Heart left ventricle (tissue), 16 donors: ENCODE data around the gene ZMYM2. TPM values are rescaled to one million over a fixed set of nuclear protein-coding genes. Genes with fewer than 3 reads are reported as not detected.

Experiments
- ATAC-seq, 4 donors: fragments of 200-7000 bp; cut with Tn5 transposase; one replicate each; pipeline ENCODE4 v1.9.1; 2020 to 2022; ENCODE audit warnings: moderate library complexity in 4 of 4, mild to moderate bottlenecking in 3 of 4, moderate number of reproducible peaks in 1 of 4
- DNase-seq, 5 donors: peaks; one replicate each; pipeline ENCODE4 v3.0.0-alpha.2; 2020
- H3K27ac ChIP-seq, 12 donors: fragments of 200-600 bp; sonication (generic) in 4 of 12; one replicate each; pipeline versions ENCODE4 v1.5.0 to v1.8.0; 2016 to 2022; ENCODE audit warnings: mild to moderate bottlenecking in 2 of 12
- H3K27me3 ChIP-seq, 9 donors: fragments of 200-600 bp; sonication (generic) in 2 of 9; one replicate each; pipeline versions ENCODE4 v1.5.1 to v1.8.0; 2016 to 2022; ENCODE audit warnings: mild to moderate bottlenecking in 3 of 9
- H3K36me3 ChIP-seq, 9 donors: fragments of 200-600 bp; sonication (generic) in 2 of 9; one replicate each; pipeline versions ENCODE4 v1.5.0 to v1.8.0; 2018 to 2022; ENCODE audit warnings: mild to moderate bottlenecking in 2 of 9
- H3K4me1 ChIP-seq, 12 donors: fragments of 200-600 bp; sonication (generic) in 4 of 12; one replicate each; pipeline versions ENCODE4 v1.5.0 to v1.8.0; 2016 to 2022; ENCODE audit warnings: mild to moderate bottlenecking in 3 of 12
- H3K4me3 ChIP-seq, 12 donors: fragments of 200-600 bp; sonication (generic) in 4 of 12; one replicate each; pipeline versions ENCODE4 v1.5.0 to v1.8.0; 2017 to 2022; ENCODE audit warnings: mild to moderate bottlenecking in 9 of 12, moderate library complexity in 4 of 12
- H3K9me3 ChIP-seq, 12 donors: fragments of 200-600 bp; sonication (generic) in 4 of 12; one replicate each; pipeline versions ENCODE4 v1.5.0 to v1.8.0; 2016 to 2022; ENCODE audit warnings: mild to moderate bottlenecking in 1 of 12
- POLR2A ChIP-seq, 2 donors: fragments of 450-650 bp; IDR thresholded peaks; one replicate each; pipeline ENCODE4 v1.6.1; 2017; ENCODE audit warnings: antibody characterized with exemption in 2 of 2, mild to moderate bottlenecking in 2 of 2, moderate library complexity in 2 of 2
- WGBS, 4 donors: extraction: QIAGEN DNeasy Blood & Tissue Kit in 2 of 4; methylation state at CpG; one replicate each; pipeline versions ENCODE4 v1.1.5 to v1.1.7; 2013 to 2018; 5-methylcytosine and 5-hydroxymethylcytosine counted together
- intact Hi-C, 10 donors: fragments of 100-400 bp; cut with DNase I; formaldehyde crosslinking; loops; one replicate each; pipeline versions ENCODE4 v1.11.1 to v1.14.2; 2022
- polyA plus RNA-seq, 2 donors: library from polyadenylated mRNA; stranded (reverse); fragments of 200-250 nt; gene quantifications; one replicate each; pipeline ENCODE4 v1.2.3, GENCODE V29; 2013
- total RNA-seq, 9 donors: library from RNA; depleted of rRNA in 2 of 9; stranded (reverse); fragments of >200 nt in 2 of 9; fragmentation: NEBNext Ultra II Directional in 3 of 9; extraction: Animal tissue kit (Norgen Biotek cat#: 25700) in 3 of 9; gene quantifications; one replicate each; pipeline versions ENCODE4 v1.1.0 to v1.2.4, GENCODE V29; 2016 to 2023
- TF ChIP-seq, protein P1 (sequence below), 12 donors: fragments of 200-600 bp; sonication (generic) in 4 of 12; IDR thresholded peaks; one replicate each; pipeline versions ENCODE4 v1.5.0 to v1.8.0; 2018 to 2022; ENCODE audit warnings: antibody characterized with exemption in 12 of 12, mild to moderate bottlenecking in 5 of 12
- donor health status: ischemic (EF 13 %, LVEDD 7.1; RV severe dilation, severe dysfunction).
- donor health status: healthy with polysubstance abuse.
- donor health status: DM: no; HTN: yes; CAD: no.
- donor health status: DM: no; HTN: no; CAD: no.
- donor health status: ischemic (EF 25% LVEDD 6.9; RV normal size, moderate dysfunction).
- donor health status: ischemic (EF 25% LVEDD 5.7; RV mildly dilated, moderate dysfunction).
- donor health status: healthy.
- donor health status: DM: yes; HTN: yes; CAD: no.
- donor health status: ischemic (EF 35%, LVEDD 5.7; RV mildly dilated, moderate dysfunction).
- donor health status: nonischemic (EF 11% LVEDD 7.7; RV severe dilation, severe dysfunction).
- donor health status: DM: yes; HTN: yes; CAD: no.
- donor health status: PGD.
- donor health status: ischemic (EF 29% LVEDD 5.4; RV normal size, mild dysfunction).
- donor health status: nonischemic (EF 23%, LVEDD 6.1; RV moderate dilation, normal function).

Gene ZMYM2
- total and polyA plus RNA-seq, 11 donors, result 11.2 to 69.3 (median 51.9) TPM

DNA sequence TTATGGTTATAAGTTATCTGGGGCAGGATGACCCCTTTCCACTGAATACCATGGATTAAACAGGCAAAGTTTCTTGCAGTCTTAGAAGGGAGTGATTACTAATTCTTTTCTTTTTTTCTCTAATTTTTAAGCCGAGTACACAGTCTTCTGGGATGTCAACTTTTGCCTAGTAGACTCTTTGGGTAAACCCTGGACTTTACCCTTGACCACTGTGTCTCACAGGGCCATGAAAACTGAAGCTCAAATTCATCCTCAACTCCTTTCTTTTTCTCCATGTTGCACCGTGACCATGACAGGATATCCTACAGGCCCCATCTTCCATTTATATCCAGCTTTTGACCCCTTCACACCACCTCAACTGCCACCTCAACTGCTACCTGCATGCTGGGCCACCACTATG, 150.5 kb downstream of the ZMYM2 start:
- intact Hi-C loops, result no loop called here
- TF ChIP-seq, protein P1, sequence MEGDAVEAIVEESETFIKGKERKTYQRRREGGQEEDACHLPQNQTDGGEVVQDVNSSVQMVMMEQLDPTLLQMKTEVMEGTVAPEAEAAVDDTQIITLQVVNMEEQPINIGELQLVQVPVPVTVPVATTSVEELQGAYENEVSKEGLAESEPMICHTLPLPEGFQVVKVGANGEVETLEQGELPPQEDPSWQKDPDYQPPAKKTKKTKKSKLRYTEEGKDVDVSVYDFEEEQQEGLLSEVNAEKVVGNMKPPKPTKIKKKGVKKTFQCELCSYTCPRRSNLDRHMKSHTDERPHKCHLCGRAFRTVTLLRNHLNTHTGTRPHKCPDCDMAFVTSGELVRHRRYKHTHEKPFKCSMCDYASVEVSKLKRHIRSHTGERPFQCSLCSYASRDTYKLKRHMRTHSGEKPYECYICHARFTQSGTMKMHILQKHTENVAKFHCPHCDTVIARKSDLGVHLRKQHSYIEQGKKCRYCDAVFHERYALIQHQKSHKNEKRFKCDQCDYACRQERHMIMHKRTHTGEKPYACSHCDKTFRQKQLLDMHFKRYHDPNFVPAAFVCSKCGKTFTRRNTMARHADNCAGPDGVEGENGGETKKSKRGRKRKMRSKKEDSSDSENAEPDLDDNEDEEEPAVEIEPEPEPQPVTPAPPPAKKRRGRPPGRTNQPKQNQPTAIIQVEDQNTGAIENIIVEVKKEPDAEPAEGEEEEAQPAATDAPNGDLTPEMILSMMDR (IDR thresholded peaks at IDR 0.05), result no peak
- TF ChIP-seq POLR2A (IDR thresholded peaks at IDR 0.05), result no peak
- no peak for ATAC-seq
- Histone ChIP-seq H3K4me3 (no peak overlapping the region), H3K27me3 (peaks cover 0 to 9% (median 0%) of the 10 kb centered on the region in 9 donors), H3K9me3 (no peaks in the 10 kb centered on the region), H3K4me1 (peaks cover 0 to 5% (median 0%) of the 10 kb centered on the region in 12 donors), H3K27ac (no peak overlapping the region), H3K36me3 (no peaks in the 10 kb centered on the region)
- DNase-seq, result no peak
- WGBS, 4 donors, result 68 to 85% (median 84%) methylated on average over 2 of the region's 2 CpGs

DNA sequence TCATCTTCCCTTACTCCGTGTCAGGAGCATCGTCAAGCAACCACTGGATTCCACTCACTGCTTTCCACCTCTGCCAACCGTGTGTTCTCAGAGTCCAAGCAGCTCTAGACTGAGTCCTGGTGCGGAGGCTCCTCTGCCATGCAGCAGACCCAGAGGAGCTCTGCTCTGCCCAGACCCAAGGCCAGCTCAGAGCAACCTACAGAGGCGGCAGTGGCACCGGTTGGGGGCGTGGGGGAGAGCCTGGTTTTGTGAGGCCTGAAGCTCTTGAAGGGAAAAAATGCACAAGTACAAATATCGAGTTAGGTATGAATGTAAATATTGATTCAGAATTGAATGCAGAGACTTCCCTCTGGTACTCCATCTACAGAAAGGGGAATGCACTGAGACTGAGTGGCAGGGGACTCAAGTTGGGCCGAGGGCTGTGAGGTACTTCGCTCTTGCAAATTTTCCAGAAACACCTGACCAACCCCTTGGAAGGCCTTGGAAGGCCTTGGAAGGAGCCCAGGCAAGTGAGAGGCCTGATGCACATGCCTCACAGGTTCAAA, 155.6 kb downstream of the ZMYM2 start:
- Histone ChIP-seq H3K36me3 (no peaks in the 10 kb centered on the region), H3K9me3 (no peaks in the 10 kb centered on the region), H3K27me3 (no peaks in the 10 kb centered on the region), H3K4me3 (no peak overlapping the region), H3K27ac (no peak overlapping the region), H3K4me1 (peaks cover 0 to 8% (median 2%) of the 10 kb centered on the region in 12 donors)
- ATAC-seq (no peak), DNase-seq (no peak)
- intact Hi-C loops, result no loop called here
- 78 to 92% (median 88%) methylated on average over 8 to 10 of the region's 10 CpGs for WGBS, 4 donors
- TF ChIP-seq, protein P1 (IDR thresholded peaks at IDR 0.05), result no peak
- no peak for TF ChIP-seq POLR2A (IDR thresholded peaks at IDR 0.05)

- no peak for TF ChIP-seq POLR2A (IDR thresholded peaks at IDR 0.05)
- TF ChIP-seq, protein P1 (IDR thresholded peaks at IDR 0.05), result no peak
- 83 to 90% (median 86%) methylated on average over 6 of the region's 6 CpGs for WGBS, 4 donors
- ATAC-seq (no peak), DNase-seq (no peak)
- no peak overlapping the region for H3K27ac ChIP-seq
- H3K4me3 ChIP-seq, result no peak overlapping the region
- H3K9me3 ChIP-seq, result no peaks in the 10 kb centered on the region
- intact Hi-C loops, result no loop called here
- H3K36me3 ChIP-seq, result no peaks in the 10 kb centered on the region
- H3K4me1 ChIP-seq, result peaks cover 0 to 19% (median 4%) of the 10 kb centered on the region in 12 donors
- H3K27me3 ChIP-seq, result no peaks in the 10 kb centered on the region
Measured at GRCh38 chr13:20116213-20116612, 157.7 kb downstream of the ZMYM2 start.

- H3K27me3 ChIP-seq, result no peaks in the 10 kb centered on the region
- ATAC-seq (peak; percentile 77 to 86 (median 82)), DNase-seq (peak; percentile 58 to 82 (median 70))
- TF ChIP-seq POLR2A (IDR thresholded peaks at IDR 0.05), result no peak
- TF ChIP-seq, protein P1 (IDR thresholded peaks at IDR 0.05), result peak in 1 of 12 donors; percentile 23
- H3K4me3 ChIP-seq, result peak overlapping the region; percentile 42 to 90 (median 64)
- H3K27ac ChIP-seq, result peak overlapping the region; percentile 67 to 94 (median 88)
- intact Hi-C loops, result no loop called here
- 1 to 10% (median 3%) methylated on average over 13 to 55 of the region's 55 CpGs for WGBS, 4 donors
- H3K4me1 ChIP-seq, result peaks cover 0 to 19% (median 4%) of the 10 kb centered on the region in 12 donors
- no peaks in the 10 kb centered on the region for H3K9me3 ChIP-seq
- H3K36me3 ChIP-seq, result no peaks in the 10 kb centered on the region
Measured at GRCh38 chr13:20118268-20119140, 160.0 kb downstream of the ZMYM2 start.
